NCI-H2171 treated with DMSO at 0.1 percent for 48 hours (cell line): Measurements from ENCODE around the gene GLB1L2.
A peak's percentile ranks its signal among the peaks of the same experiment; 100 is the strongest.

Experiments
- DNase-seq: peaks from one replicate; lab custom pipeline; 2025; lab: John Stamatoyannopoulos, UW

Gene GLB1L2

GRCh38 chr11:134369656-134370525 lies 38.1 kb downstream of the GLB1L2 start:
- DNase-seq, result no peak

GRCh38 chr11:134370526-134371435 lies 39.0 kb downstream of the GLB1L2 start:
- no peak for DNase-seq

GRCh38 chr11:134371436-134372185 lies 39.8 kb downstream of the GLB1L2 start:
- no peak for DNase-seq

- no peak for DNase-seq
Measured at GRCh38 chr11:134372536-134372935, 40.7 kb downstream of the GLB1L2 start.

GRCh38 chr11:134372961-134373360 lies 41.2 kb downstream of the GLB1L2 start:
- peak; percentile 55 for DNase-seq

- DNase-seq, result no peak
Measured at GRCh38 chr11:134373591-134374052, 41.8 kb downstream of the GLB1L2 start.

- no peak for DNase-seq
Measured at GRCh38 chr11:134374171-134374570, 42.4 kb downstream of the GLB1L2 start.

GRCh38 chr11:134374891-134375550 lies 43.2 kb downstream of the GLB1L2 start:
- DNase-seq, result no peak

- no peak for DNase-seq
Measured at GRCh38 chr11:134376150-134376921, 44.5 kb downstream of the GLB1L2 start.

GRCh38 chr11:134377876-134378275 lies 46.1 kb downstream of the GLB1L2 start:
- no peak for DNase-seq

- DNase-seq, result no peak
Measured at GRCh38 chr11:134379241-134379640, 47.5 kb downstream of the GLB1L2 start.

- DNase-seq, result no peak
Measured at GRCh38 chr11:134380229-134380628, 48.4 kb downstream of the GLB1L2 start.

GRCh38 chr11:134380785-134381184 lies 49.0 kb downstream of the GLB1L2 start:
- DNase-seq, result no peak

GRCh38 chr11:134382257-134382656 lies 50.5 kb downstream of the GLB1L2 start:
- DNase-seq, result no peak

- no peak for DNase-seq
Measured at GRCh38 chr11:134382830-134383229, 51.0 kb downstream of the GLB1L2 start.

GRCh38 chr11:134383576-134384221 lies 51.9 kb downstream of the GLB1L2 start:
- no peak for DNase-seq

GRCh38 chr11:134384406-134384805 lies 52.6 kb downstream of the GLB1L2 start:
- no peak for DNase-seq

- no peak for DNase-seq
Measured at GRCh38 chr11:134385171-134385570, 53.4 kb downstream of the GLB1L2 start.

GRCh38 chr11:134385774-134386565 lies 54.2 kb downstream of the GLB1L2 start:
- DNase-seq, result peak; percentile 78
